ENCODE measurements around the gene FANCG.

FANCG gene

DNA sequence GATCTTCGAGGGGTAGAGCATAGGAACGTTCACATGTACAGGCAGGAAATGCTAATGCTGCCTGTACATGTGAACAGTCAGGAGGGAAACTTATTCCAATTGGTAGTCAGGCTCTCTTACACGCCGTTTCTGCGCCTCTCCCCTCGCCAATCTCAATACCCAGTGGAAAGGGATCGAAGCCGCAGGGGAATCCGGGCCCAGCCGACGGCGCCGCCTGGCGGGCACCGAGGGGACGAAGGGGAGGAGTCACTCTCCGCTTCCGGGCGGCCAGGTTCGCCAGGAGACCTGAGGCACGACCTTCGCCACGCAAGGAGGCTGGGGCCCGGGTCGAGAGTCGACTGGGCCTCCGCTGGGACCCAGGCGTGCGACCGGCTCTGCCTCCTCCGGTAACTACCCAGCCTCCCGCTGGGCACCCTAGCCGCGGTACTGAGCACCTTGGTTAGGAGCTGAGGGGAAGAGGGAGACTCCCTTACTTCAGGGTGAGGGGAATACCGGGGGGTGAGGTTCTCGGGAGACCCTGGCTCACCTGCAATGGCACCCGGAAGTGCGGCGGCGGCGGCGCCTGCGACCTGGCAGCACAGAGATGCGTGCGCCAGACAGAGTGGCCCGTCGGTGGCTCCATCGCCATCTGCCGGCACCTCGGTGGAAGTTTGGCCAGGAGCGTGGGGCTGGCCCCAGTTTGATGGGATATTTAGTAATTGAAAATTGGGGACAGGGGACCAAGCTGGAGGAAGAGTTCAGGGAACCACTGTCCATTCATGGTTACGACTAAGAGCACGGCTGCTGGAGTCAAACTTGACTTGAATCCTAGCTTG lies 16.5 kb upstream of the FANCG start, which contains the start of gene PIGO:
Gene PIGO, minus strand, starts transcription at position 557 of the 815 bp plus-strand sequence. CDS start 1,026 bp downstream, outside the sequence.
- H3K27me3 ChIP-seq (ENCODE audit: insufficient read depth, low read length, poor library complexity, severe bottlenecking), result no peaks in the 10 kb centered on the region

DNA sequence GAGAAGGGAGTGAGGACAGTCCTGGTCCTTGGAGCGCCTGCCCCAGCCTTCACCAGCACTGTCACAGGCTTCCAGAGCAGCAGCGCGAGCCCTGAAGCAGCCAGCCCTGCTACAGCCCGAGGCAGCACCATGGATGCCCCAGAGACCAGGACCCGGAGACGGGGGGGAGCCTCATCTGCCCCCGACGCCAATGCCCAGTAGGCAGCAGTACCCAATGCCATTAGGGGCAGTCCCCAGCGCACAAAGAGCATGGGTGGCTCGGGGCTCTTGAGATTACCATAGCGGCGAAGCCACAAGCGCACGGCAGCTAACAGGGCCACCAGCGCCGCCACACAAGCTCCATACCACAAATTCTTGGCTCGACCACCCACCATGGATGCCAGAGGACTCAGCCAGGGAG lies 11.8 kb upstream of the FANCG start:
- H3K4me3 ChIP-seq (ENCODE audit: low read length, poor library complexity, severe bottlenecking), result no peak overlapping the region
- no peak overlapping the region for H3K4me2 ChIP-seq (ENCODE audit: low read depth, low read length, poor library complexity, severe bottlenecking)
- no peaks in the 10 kb centered on the region for H4K20me1 ChIP-seq (ENCODE audit: insufficient read depth, low read length, poor library complexity, severe bottlenecking)
- H3K9ac ChIP-seq (ENCODE audit: low read depth, low read length, poor library complexity, severe bottlenecking), result no peak overlapping the region
- H3K79me2 ChIP-seq (ENCODE audit: insufficient read depth, low read length), result peaks cover 4% of the 10 kb centered on the region; the same call in 1 of the 2 replicates
- peaks cover 11% of the 10 kb centered on the region for H3K4me1 ChIP-seq (ENCODE audit: insufficient read depth, low read length, poor library complexity, severe bottlenecking)
- no peaks in the 10 kb centered on the region for H3K9me2 ChIP-seq (replicated peaks; ENCODE audit: low read depth, low read length)
- H3K27me3 ChIP-seq (ENCODE audit: insufficient read depth, low read length, poor library complexity, severe bottlenecking), result no peaks in the 10 kb centered on the region
- TF ChIP-seq EZH2phosphoT487 (IDR thresholded peaks at IDR 0.05; ENCODE audit: borderline replicate concordance), result no peak
- TF ChIP-seq, protein P1, sequence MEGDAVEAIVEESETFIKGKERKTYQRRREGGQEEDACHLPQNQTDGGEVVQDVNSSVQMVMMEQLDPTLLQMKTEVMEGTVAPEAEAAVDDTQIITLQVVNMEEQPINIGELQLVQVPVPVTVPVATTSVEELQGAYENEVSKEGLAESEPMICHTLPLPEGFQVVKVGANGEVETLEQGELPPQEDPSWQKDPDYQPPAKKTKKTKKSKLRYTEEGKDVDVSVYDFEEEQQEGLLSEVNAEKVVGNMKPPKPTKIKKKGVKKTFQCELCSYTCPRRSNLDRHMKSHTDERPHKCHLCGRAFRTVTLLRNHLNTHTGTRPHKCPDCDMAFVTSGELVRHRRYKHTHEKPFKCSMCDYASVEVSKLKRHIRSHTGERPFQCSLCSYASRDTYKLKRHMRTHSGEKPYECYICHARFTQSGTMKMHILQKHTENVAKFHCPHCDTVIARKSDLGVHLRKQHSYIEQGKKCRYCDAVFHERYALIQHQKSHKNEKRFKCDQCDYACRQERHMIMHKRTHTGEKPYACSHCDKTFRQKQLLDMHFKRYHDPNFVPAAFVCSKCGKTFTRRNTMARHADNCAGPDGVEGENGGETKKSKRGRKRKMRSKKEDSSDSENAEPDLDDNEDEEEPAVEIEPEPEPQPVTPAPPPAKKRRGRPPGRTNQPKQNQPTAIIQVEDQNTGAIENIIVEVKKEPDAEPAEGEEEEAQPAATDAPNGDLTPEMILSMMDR (conservative IDR thresholded peaks at IDR 0.05; ENCODE audit: low read length), result no peak
- no peaks in the 10 kb centered on the region for H3K36me3 ChIP-seq (ENCODE audit: insufficient read depth, low read length)
- no peaks in the 10 kb centered on the region for H3F3A ChIP-seq (ENCODE audit: low read depth)
- no peaks in the 10 kb centered on the region for H3K9me3 ChIP-seq (ENCODE audit: insufficient read depth, low read depth, low read length)
- no peak overlapping the region for H2AFZ ChIP-seq (ENCODE audit: low read length)

More for the DNA sequence above, 16.5 kb upstream of the FANCG start, which contains the start of gene PIGO:
- Histone ChIP-seq H3K36me3 (ENCODE audit: insufficient read depth, low read length) (no peaks in the 10 kb centered on the region), H2AFZ (ENCODE audit: low read length) (peak within 1 kb of the TSS; percentile 93), H3K9me2 (replicated peaks; ENCODE audit: low read depth, low read length) (no peaks in the 10 kb centered on the region), H3K9me3 (ENCODE audit: insufficient read depth, low read depth, low read length) (no peaks in the 10 kb centered on the region), H3K4me1 (ENCODE audit: insufficient read depth, low read length, poor library complexity, severe bottlenecking) (peaks cover 12% of the 10 kb centered on the region), H4K20me1 (ENCODE audit: insufficient read depth, low read length, poor library complexity, severe bottlenecking) (no peaks in the 10 kb centered on the region), H3K4me2 (ENCODE audit: low read depth, low read length, poor library complexity, severe bottlenecking) (peak within 1 kb of the TSS; percentile 85), H3K4me3 (ENCODE audit: low read length, poor library complexity, severe bottlenecking) (peak within 1 kb of the TSS; percentile 95), H3K79me2 (ENCODE audit: insufficient read depth, low read length) (peaks cover 8% of the 10 kb centered on the region; the same call in 1 of the 2 replicates), H3F3A (ENCODE audit: low read depth) (0 out of 2 replicates have a peak, but pooled peaks cover 4% of the 10 kb centered on the region), H3K9ac (ENCODE audit: low read depth, low read length, poor library complexity, severe bottlenecking) (peak within 1 kb of the TSS; percentile 96)
- TF ChIP-seq, protein P1 (conservative IDR thresholded peaks at IDR 0.05; ENCODE audit: low read length), result peak; percentile 70
- TF ChIP-seq EZH2phosphoT487 (IDR thresholded peaks at IDR 0.05; ENCODE audit: borderline replicate concordance), result no peak

DNA sequence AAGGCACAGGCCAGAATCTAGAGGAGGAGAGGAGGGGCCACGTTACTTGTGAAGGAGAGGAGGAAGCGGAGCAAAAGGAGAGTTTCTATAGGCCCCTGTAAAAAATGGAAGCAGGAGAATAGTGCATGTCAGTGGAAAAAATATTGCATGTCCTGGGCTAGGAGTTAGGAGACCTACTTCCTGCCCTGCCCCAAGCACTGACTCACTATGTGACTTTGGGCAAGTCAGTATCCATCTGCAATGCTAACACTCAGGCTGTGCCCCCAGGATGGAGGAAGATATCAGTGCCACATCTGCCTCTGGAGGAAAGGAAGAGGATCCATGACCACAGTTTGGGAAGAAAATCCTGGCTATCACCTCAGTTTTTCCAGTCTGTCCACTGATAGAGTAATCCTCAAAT lies 9.7 kb upstream of the FANCG start:
- no peaks in the 10 kb centered on the region for H3K9me3 ChIP-seq (ENCODE audit: insufficient read depth, low read depth, low read length)
- no peak overlapping the region for H3K9ac ChIP-seq (ENCODE audit: low read depth, low read length, poor library complexity, severe bottlenecking)
- no peak for TF ChIP-seq EZH2phosphoT487 (IDR thresholded peaks at IDR 0.05; ENCODE audit: borderline replicate concordance)
- TF ChIP-seq, protein P1 (conservative IDR thresholded peaks at IDR 0.05; ENCODE audit: low read length), result no peak
- H3K27me3 ChIP-seq (ENCODE audit: insufficient read depth, low read length, poor library complexity, severe bottlenecking), result no peaks in the 10 kb centered on the region
- H3K9me2 ChIP-seq (replicated peaks; ENCODE audit: low read depth, low read length), result no peaks in the 10 kb centered on the region
- no peak overlapping the region for H2AFZ ChIP-seq (ENCODE audit: low read length)
- H3K4me3 ChIP-seq (ENCODE audit: low read length, poor library complexity, severe bottlenecking), result no peak overlapping the region
- H4K20me1 ChIP-seq (ENCODE audit: insufficient read depth, low read length, poor library complexity, severe bottlenecking), result no peaks in the 10 kb centered on the region
- no peaks in the 10 kb centered on the region for H3K36me3 ChIP-seq (ENCODE audit: insufficient read depth, low read length)
- H3K4me2 ChIP-seq (ENCODE audit: low read depth, low read length, poor library complexity, severe bottlenecking), result no peak overlapping the region
- no peaks in the 10 kb centered on the region for H3K4me1 ChIP-seq (ENCODE audit: insufficient read depth, low read length, poor library complexity, severe bottlenecking)
- no peaks in the 10 kb centered on the region for H3K79me2 ChIP-seq (ENCODE audit: insufficient read depth, low read length)
- H3F3A ChIP-seq (ENCODE audit: low read depth), result no peaks in the 10 kb centered on the region
